HG03025 (cell line): Measurements from ENCODE around the gene TEAD4.

Experiments used
- ATAC-seq: cut with Tn5 transposase; IDR thresholded peaks from one replicate; pipeline ENCODE4 v1.9.1; 2021; ENCODE audit warnings: mild to moderate bottlenecking, moderate library complexity; ENCODE audit not compliant: unreplicated experiment, low FRiP score

Gene TEAD4

DNA sequence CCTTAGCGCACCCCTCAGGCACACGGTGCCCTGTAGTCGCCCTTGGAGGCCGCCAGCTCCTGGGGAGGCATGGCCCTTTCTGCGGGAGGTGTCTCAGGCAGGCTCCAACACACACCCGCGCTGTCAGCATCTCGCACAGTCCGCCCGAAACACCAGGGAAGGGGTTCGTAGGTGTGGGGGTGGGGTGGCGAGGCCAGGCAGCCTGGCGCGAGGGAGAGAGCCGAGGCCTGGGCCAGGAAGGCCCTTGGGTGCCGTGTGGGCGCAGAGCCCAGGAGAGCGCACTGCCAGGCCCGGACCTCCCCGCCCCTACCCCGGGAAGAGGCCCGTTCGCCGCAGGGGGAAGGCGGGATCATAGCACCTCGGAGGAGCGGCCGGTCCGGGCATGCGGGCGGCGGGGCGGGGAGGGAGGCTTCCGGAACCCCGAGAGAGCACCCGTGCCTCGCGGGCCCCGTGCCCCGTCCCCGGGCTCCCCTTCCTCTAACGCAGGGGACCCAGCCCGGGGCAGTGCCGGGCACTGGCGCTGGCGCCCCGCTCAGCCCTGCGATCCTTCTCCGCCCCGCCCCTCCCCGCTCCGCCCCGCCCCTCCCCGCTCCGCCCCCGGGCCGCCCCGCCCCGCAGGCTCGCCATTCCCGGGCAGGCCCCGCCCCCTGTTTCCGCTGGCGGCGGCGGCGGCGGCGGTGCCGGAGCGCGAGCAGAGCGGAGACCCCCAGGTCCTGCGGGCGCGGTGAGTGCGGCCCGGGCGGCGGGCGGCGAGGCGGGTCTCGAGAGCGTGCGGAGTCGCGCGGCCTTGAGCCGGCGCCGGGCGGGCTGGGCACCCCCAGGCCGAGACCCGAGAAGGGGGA lies 117.8 kb downstream of the TEAD4 start, which contains the start of gene TSPAN9:
TSPAN9 (plus strand) TSS at position 650 of the 842 bp plus-strand sequence. CDS start 123,815 bp downstream, outside the sequence.
- ATAC-seq, result peak; percentile 50

DNA sequence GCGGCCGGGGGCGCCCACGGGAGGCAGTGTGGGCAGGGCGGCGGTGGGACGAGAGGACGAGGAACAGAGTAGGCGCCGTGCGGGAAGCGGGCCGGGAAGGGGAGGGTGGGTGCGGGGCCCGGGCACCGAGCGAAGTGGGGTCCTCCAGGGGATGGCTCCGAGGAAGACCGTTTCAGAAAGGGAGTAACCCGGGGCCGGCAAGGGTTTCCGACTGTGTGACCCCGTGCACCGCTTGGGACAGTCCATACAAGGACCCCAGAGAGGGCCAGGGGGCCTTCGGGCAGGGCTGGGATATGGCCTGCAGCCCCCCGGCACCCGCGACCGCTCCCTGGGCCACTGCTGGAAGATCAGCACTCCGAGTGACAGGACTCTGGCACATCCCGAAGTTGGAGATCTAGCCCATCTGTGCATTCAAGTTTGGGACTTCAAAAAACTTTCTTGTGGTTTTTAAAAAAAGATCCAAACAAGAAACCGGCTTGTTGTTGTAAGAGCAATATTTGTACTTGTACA lies 118.4 kb downstream of the TEAD4 start:
- ATAC-seq, result no peak

DNA sequence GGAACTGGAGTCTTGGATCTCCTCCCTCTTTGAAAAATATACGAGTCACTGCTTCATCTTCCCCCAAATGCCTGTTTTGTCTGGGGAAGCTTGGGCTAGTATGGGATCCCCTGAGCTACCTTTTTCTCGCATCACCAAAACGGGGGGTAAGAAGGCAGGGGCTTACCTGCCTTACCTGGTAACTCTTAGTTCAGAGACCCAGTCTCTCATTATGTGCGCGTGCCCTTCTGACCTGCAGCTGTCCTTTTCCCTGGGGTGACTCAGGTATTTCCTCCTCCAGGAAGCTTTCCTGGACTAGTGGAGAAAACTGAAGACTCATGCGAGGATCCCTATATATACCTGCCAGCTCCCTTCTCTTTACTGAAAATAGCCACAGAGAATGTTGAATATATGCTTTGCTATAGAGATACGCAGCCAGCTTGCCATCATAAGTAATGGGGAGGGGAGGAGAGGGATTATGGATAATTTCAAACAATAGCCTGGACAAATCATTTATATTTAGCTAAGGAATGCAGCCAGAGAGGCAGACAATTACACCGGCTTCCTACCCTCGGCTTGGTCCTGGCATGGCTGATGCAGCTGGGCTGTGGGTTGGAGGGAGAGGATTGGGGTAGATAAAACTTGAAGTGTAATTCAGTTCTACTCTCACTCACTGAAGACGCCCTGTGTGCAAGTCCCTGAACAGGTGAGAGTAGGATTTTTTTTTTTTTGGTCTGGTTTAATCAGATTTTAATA lies 119.1 kb downstream of the TEAD4 start:
- ATAC-seq, result no peak

DNA sequence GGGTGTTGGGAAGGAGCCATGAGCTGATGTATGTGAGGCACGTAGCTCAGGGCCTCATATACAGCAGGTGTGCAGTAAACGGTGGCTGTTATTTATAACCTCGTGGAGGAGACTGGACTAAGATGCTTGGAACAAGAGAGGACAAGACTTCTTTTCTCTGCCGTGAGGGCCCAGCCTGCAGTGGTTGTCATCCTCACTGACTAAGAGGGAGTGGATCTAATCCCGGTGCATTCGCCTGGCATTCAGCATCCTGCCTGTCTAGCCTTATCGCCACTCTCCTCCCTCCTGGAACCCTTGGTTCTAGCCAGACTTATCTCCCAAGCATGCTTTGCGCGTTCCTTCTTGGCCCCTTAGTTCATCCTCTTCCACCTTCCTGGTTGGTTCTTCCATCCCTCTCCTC lies 121.9 kb downstream of the TEAD4 start:
- no peak for ATAC-seq

DNA sequence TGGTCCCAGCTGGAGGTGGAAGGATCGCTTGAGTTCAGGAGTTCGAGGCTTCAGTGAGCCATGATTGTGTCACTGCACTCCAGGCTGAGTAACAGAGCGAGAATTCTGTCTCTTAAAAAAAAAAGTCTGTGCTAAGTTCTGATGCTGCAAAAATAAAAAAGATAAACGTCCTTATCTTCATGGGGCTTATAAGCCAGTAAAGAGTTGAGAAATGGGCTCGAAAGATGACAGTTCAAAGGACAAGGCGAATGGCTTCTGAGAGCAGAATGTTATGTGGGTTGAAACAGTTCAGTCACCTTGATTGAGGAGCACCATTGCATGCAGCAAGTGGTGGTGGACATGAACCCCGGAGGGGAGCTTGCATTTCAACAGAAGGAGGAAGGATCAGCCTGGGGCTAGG lies 122.7 kb downstream of the TEAD4 start:
- ATAC-seq, result no peak

DNA sequence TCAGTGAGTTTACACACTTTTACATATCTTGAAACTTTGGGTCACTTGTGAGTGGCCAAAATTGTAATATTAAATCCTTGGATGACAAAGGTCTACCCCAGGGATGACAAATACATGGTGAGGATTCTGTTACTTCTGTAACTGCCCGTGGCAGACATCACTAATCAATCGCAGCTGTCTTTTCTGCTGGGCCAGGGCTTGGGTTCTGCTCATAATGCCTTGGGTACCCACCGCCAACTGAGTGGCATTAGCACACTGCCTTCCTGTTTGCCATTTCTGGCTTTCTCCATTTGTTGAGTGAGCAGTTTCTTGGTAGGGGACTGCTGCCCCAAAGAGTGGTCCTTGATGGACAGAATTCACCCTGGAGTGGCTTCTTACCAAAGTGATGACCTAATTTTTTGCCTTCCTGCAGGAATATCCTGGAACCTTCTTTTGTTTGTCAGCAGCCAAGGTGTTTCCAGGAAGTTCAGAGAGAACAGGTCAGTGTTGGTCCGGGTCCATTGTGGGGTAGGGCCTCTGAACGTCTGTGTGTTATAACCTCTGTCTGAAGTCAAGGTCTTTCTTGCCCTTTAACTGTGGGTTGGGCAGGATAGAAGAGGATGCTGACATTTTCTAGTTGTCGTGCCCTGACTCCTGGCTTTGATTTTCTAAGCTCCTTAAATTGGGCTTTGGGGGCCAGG lies 124.2 kb downstream of the TEAD4 start:
- no peak for ATAC-seq

DNA sequence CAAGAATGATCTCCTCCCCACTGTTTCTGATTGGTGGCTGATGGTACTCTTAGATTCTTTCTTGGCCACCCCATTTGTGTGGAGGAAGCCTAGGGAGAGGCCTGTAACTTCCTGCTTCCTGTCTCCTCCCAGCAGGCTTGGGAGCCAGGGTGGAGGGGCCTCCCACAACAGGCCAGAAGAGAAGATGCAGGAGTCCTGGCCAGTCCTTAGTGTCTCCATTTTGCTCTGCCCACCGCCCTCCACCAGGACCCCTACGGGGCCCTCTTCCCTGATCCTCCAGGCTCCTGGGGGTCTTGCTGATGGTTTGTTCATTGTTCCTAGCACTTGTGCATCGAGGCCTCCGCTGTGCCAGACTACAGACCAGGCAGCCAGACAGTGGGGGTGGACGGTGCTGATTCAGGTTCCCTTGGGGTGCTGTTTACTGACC lies 124.7 kb downstream of the TEAD4 start:
- no peak for ATAC-seq

DNA sequence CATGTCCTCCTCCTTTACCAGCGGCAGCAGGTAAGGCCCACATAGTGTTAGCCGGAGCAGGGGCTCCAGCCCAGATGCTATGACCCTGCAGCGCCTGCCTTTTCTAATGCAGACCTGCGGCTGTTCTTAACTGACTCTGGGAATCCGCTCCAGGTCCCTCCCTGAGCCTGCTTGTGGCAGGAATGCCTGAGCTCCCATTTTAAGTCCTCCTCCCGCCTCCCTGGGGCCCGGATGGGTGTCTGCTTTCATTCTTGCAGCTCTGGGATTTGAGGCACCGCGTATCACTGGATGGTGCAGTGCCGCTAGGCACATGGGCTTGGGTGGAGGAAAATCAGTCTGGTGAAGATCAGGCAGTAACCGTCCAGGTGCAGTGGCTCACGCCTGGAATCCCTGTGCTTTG lies 125.5 kb downstream of the TEAD4 start:
- ATAC-seq, result no peak

DNA sequence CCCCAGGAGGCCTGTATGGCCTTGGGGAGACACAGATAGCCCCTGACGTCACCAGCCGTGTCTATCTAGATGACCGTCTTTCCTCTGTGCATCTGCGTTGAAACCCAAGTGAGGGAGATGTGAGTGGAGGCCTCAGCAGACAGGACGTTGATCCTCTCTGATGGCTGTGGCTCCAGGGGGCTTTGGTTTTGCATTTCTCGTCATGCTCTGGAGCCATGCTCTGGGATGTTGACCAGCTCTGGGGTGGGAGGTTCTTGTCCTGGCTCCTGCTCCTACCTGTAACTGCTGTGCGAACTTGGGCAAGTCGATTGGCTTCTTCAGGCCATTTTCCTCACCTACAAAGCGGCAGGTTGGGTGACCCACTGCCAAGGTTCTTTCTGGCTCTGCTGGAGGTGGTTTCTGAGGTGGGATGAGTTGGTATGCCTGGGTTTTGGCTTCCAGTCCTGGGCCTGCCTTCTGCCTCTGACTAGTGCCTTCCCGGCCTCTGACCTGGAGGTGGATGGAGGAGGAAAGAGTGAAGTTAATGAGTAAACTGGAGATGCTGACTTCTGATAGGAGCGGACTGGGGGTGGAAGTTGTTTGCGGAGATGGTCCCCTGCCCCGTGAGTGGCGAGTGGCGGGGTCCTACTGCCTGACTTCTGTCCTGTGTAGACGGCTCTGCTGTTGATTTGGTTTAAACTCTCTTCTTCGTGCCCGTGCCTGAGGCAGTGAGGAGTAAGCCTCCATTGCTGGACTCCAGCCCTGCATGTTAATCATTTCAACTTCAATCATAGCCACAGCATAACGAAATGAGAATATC lies 126.3 kb downstream of the TEAD4 start:
- no peak for ATAC-seq

DNA sequence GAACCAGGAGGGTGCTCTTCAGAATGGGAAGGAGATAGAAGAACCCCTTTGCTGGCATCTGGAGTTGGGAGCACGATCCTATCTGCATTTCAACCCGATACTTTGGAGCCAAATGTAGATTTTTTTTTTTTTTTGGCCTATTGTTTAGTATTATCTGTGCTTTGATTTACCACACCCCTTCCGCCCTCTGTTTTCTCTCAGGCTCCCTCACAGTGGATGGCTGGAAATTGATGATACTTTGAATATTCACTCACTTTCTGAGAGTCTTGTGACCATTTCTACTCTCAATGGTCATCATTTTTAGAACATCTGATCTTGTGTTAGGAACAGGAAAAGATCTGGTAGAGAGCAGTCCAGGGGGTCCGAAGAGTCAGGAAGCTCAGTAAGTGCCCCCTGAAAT lies 127.0 kb downstream of the TEAD4 start:
- ATAC-seq, result no peak

DNA sequence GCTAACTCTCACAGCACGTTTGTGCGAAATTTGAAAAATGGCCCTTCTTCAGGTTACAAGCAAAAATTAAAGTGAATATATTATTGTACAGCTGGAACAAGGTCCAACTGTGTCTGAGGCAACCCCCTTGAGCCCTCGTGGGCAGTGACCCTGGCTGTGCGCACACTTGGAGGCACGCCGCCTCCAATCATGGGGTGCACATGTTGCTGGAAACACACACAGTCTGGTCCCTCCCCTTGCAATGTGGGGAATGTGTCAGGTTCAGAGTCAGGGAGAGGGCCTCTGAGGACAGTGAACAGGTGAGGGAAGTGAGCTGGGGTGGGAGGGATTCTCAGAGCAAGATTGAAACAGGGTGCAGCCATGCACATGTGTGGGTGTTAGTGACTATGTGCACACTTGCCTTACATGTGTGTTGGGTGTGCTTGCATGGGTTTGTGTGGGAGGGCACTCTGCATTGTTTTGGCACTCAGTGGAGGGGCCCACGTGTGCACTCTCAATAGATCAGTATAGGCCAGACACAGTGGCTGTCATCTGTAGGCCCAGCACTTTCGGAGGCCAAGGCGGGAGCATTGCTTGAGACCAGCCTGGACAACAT lies 127.6 kb downstream of the TEAD4 start:
- ATAC-seq, result no peak

DNA sequence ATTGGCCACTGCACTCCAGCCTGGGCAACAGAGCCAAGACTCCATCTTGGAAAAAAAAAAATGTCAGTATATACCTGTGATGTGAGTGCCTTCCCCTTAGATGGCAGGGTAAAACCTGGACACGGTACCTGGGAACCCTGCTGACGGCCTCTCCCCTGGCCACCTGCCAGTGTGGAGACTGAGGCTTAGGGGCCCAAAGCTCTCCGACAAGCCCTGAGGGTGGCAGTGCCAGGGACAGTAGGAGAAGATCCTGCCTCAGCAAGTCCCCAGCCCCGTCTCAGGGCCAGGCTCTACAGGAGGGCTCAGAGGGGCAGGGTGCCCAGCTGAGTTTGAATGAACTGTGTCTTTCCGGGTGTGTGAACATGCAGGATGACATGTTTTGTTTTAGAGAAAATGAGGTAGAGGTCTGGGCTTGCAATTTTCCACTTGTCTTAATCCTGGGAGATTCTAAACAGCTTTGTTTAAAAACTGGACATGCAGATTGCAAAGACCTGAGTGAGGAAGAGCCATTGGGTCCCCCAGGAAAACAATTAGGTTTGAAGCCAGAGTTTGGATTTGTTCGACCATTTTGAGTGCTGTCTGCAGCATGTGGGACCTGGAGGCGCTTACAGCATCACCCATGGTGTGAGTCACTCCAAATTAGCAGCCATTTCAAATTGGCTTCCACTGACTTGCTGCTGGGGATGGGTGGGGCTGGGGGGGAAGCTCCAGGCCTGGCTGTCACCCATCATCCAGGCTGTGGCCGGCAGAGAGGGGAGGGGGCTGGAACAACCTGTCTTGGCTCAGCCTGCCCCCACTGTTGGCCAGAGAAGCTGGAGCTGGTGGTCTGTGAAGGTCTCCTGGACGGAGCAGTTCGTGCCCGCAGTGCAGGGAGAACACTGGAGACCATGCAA lies 128.8 kb downstream of the TEAD4 start:
- ATAC-seq, result no peak

DNA sequence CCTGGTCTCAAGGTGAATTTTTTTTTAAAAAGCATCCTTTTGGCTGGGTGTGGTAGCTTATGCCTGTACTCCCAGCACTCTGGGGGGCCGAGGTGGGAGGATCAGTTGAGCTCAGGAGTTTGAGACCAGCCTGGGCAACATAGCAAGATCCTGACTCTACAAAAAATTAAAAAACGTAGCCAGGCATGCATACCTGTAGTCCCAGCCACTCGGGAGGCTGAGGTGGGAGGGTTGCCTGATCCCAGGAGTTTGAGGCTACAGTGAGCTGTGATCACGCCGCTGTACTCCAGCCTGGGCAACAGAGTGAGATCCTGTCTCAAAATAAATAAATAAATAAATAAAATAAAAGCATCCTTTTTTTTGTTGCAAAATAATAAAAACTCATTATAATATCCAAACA lies 130.4 kb downstream of the TEAD4 start:
- ATAC-seq, result no peak
